Lung (tissue), 12 donors: ENCODE data around the gene SPINT1. TPM values are rescaled to one million over a fixed set of nuclear protein-coding genes. Genes with fewer than 3 reads are reported as not detected.

ENCODE experiments used
- ATAC-seq: fragments of 200-7000 bp; cut with Tn5 transposase; one replicate; pipeline ENCODE4 v1.9.1; 2020; ENCODE audit warnings: moderate number of reproducible peaks; ENCODE audit not compliant: insufficient read depth, low FRiP score
- DNase-seq, 3 donors: peaks; one replicate each; pipeline ENCODE4 v3.0.0-alpha.2; 2013 to 2017
- H3K27ac ChIP-seq, 2 donors: one replicate each; pipeline ENCODE4 v1.5.1; 2013; ENCODE audit warnings: mild to moderate bottlenecking in 2 of 2, moderate library complexity in 2 of 2, control low read depth in 1 of 2, inconsistent platforms in 1 of 2, low read depth in 1 of 2, low read length in 1 of 2
- H3K27me3 ChIP-seq, 3 donors: one replicate each; pipeline ENCODE4 v1.5.1; 2013; ENCODE audit warnings: low read length in 2 of 3; ENCODE audit not compliant: control insufficient read depth in 3 of 3, insufficient read depth in 3 of 3
- H3K36me3 ChIP-seq, 4 donors: one replicate each; pipeline ENCODE4 v1.5.1; 2013; ENCODE audit warnings: low read length in 4 of 4, mild to moderate bottlenecking in 1 of 4, moderate library complexity in 1 of 4; ENCODE audit not compliant: control insufficient read depth in 4 of 4, insufficient read depth in 4 of 4
- H3K4me1 ChIP-seq, 5 donors: one replicate each; pipeline ENCODE4 v1.5.1; 2013; ENCODE audit warnings: low read length in 5 of 5, mild to moderate bottlenecking in 2 of 5, moderate library complexity in 1 of 5; ENCODE audit not compliant: control insufficient read depth in 5 of 5, insufficient read depth in 5 of 5
- H3K4me3 ChIP-seq: one replicate; pipeline ENCODE4 v1.5.1; 2013; ENCODE audit warnings: mild to moderate bottlenecking, control low read depth, moderate library complexity
- H3K9ac ChIP-seq, 2 donors: one replicate each; pipeline ENCODE4 v1.5.1; 2013; ENCODE audit warnings: low read length in 2 of 2, control low read depth in 1 of 2; ENCODE audit not compliant: insufficient read depth in 1 of 2
- H3K9me3 ChIP-seq, 4 donors: one replicate each; pipeline ENCODE4 v1.5.1; 2013; ENCODE audit warnings: low read length in 3 of 4, mild to moderate bottlenecking in 1 of 4, moderate library complexity in 1 of 4; ENCODE audit not compliant: control insufficient read depth in 4 of 4, insufficient read depth in 3 of 4
- CTCF ChIP-seq: IDR thresholded peaks from 2 replicates; pipeline ENCODE4 v1.5.1; 2012; ENCODE audit warnings: mild to moderate bottlenecking; ENCODE audit errors: control extremely low read depth, extremely low read depth
- WGBS, 2 donors: extraction: QIAGEN DNeasy Blood & Tissue Kit; methylation state at CpG; one replicate each; pipeline ENCODE4 v1.1.7; 2013; 5-methylcytosine and 5-hydroxymethylcytosine counted together
- polyA plus RNA-seq, 2 donors: library from polyadenylated mRNA; stranded (reverse); fragments of 200-250 nt; gene quantifications; one replicate each; pipeline ENCODE4 v1.2.1, GENCODE V29; 2013
- total RNA-seq, 2 donors: library from RNA; depleted of rRNA in 1 of 2; stranded (reverse); fragments of >200 nt in 1 of 2; gene quantifications; one replicate each; pipeline ENCODE4 v1.2.1, GENCODE V29; 2014 to 2021
- donor health status: control.
- donor health status: control.
- donor health status: Bipolar disorder and iron deficiency.
- donor health status: healthy.
- donor health status: DM: yes; HTN: yes; CAD: no.

SPINT1 gene
- total and polyA plus RNA-seq, 4 donors: 47.1 to 136 (median 99.9) TPM

GRCh38 chr15:40812721-40813425 lies 31.0 kb upstream of the SPINT1 start:
- 92 to 98% methylated on average over 11 to 12 of the region's 12 CpGs for WGBS, 2 donors
- DNase-seq (no peak), ATAC-seq (no peak)
- TF ChIP-seq CTCF: no peak
- Histone ChIP-seq H3K36me3 (peaks cover 0 to 17% (median 12%) of the 10 kb centered on the region in 4 donors), H3K4me3 (no peak overlapping the region), H3K27me3 (no peaks in the 10 kb centered on the region), H3K9me3 (no peaks in the 10 kb centered on the region), H3K27ac (no peak overlapping the region), H3K4me1 (peaks cover 0 to 24% (median 5%) of the 10 kb centered on the region in 5 donors), H3K9ac (no peak overlapping the region)

DNA sequence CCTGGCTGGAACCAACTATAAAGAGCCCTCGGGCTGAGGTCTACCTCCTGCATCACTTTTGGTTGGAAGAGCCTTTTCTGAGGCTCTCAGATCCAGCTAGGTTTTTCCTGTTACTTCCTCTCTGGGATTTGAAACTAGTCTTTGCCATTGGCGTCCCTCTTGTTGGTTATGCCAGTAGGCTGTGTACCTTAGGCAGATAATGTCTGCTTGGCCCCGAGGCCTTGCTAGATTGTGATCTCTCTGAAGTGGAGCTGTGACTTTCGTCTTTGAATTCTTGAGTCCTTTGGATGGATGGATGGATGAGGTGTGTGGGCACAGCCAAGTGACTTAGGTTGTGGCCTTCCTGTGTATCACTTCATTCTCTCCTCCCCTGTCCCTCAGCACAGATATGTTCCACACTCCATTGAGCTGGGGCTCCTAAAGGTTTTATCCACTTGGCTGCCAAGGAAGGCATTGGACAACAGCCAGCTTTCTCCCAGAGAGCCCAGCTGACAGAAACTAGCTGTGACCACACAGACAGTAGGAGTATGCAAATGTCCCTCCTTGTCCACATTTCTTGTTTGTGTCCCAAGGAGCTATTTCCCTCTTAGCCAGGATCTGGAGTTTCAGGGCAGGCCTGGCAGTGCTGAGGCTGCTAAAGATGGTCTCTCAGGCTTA lies 28.7 kb upstream of the SPINT1 start:
- H3K4me1 ChIP-seq: peaks cover 0 to 17% (median 0%) of the 10 kb centered on the region in 5 donors
- peaks cover 0 to 17% (median 12%) of the 10 kb centered on the region in 4 donors for H3K36me3 ChIP-seq
- H3K9me3 ChIP-seq: no peaks in the 10 kb centered on the region
- 80 to 89% methylated on average over 4 of the region's 4 CpGs for WGBS, 2 donors
- ATAC-seq (no peak), DNase-seq (peak; percentile 88 to 93 (median 92))
- H3K27ac ChIP-seq: no peak overlapping the region
- no peak for TF ChIP-seq CTCF
- H3K4me3 ChIP-seq: no peak overlapping the region
- no peak overlapping the region for H3K9ac ChIP-seq
- no peaks in the 10 kb centered on the region for H3K27me3 ChIP-seq

DNA sequence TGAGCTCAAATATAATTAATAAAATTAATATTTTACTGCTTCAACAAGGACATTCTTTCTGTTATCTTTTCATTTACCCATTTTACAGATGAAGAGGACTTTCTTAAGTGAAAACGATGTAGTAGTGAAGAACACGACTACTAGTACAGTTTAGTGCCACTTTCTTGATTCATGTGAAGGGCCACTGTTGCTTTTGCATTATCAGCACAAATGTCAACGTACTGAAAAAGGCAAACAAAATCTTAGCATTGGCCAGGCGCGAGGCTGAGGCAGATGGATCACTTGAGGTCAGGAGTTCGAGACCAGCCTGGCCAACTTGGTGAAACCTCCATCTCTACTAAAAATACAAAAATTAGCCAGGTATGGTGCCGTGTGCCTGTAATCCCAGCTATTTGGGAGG lies 24.8 kb upstream of the SPINT1 start:
- H3K36me3 ChIP-seq: peaks cover 0 to 2% (median 0%) of the 10 kb centered on the region in 4 donors
- no peak for ATAC-seq

More for the DNA sequence above, 24.8 kb upstream of the SPINT1 start:
- TF ChIP-seq CTCF: no peak
- DNase-seq: no peak
- peaks cover 0 to 17% (median 0%) of the 10 kb centered on the region in 5 donors for H3K4me1 ChIP-seq
- 69 to 87% methylated on average over 7 of the region's 7 CpGs for WGBS, 2 donors
- H3K9me3 ChIP-seq: no peaks in the 10 kb centered on the region
- H3K27ac ChIP-seq: no peak overlapping the region
- no peaks in the 10 kb centered on the region for H3K27me3 ChIP-seq
- no peak overlapping the region for H3K9ac ChIP-seq
- no peak overlapping the region for H3K4me3 ChIP-seq
